Endodermal cell (in vitro differentiated cells): ENCODE measurements around the gene NCAM2. TPM values are rescaled to one million over a fixed set of nuclear protein-coding genes. Genes with fewer than 3 reads are reported as not detected.

Experiments used
- DNase-seq: peaks from one replicate; pipeline ENCODE4 v3.0.0-alpha.2; 2017
- H3K27ac ChIP-seq: 2 replicates; pipeline ENCODE4 v1.5.1; 2013; ENCODE audit warnings: mild to moderate bottlenecking, low read depth, low read length, moderate library complexity
- H3K27me3 ChIP-seq: 2 replicates; pipeline ENCODE4 v1.6.1; 2013; ENCODE audit warnings: mild to moderate bottlenecking, low read length, moderate library complexity; ENCODE audit not compliant: insufficient read depth, control insufficient read depth, poor library complexity, severe bottlenecking
- H3K36me3 ChIP-seq: 2 replicates; pipeline ENCODE4 v1.7.0; 2013; ENCODE audit warnings: mild to moderate bottlenecking, low read length, moderate library complexity; ENCODE audit not compliant: control insufficient read depth, insufficient read depth
- H3K4me1 ChIP-seq: one replicate; pipeline ENCODE4 v1.7.0; 2013; ENCODE audit warnings: low read length; ENCODE audit not compliant: control insufficient read depth, insufficient read depth
- H3K4me3 ChIP-seq: 2 replicates; pipeline ENCODE4 v1.5.1; 2013; ENCODE audit warnings: mild to moderate bottlenecking, low read length, moderate library complexity
- H3K9ac ChIP-seq: 2 replicates; pipeline ENCODE4 v1.6.1; 2013; ENCODE audit warnings: mild to moderate bottlenecking, low read length, moderate library complexity; ENCODE audit not compliant: poor library complexity, severe bottlenecking; ENCODE audit errors: extremely low read depth
- H3K9me3 ChIP-seq: 2 replicates; pipeline ENCODE4 v1.6.1; 2013; ENCODE audit warnings: mild to moderate bottlenecking, low read length, moderate library complexity; ENCODE audit not compliant: control insufficient read depth
- H3K27ac Mint-ChIP-seq: 2 replicates; pipeline ENCODE4 v1.8.0; 2020; ENCODE audit warnings: mixed read lengths
- H3K27me3 Mint-ChIP-seq: 2 replicates; pipeline ENCODE4 v1.8.0; 2021; ENCODE audit warnings: mild to moderate bottlenecking, mixed read lengths; ENCODE audit not compliant: insufficient read depth
- H3K36me3 Mint-ChIP-seq: 2 replicates; pipeline ENCODE4 v1.8.0; 2020; ENCODE audit warnings: low read depth, mixed read lengths
- H3K4me1 Mint-ChIP-seq: 2 replicates; pipeline ENCODE4 v1.8.0; 2020; ENCODE audit warnings: mixed read lengths
- H3K4me3 Mint-ChIP-seq: 2 replicates; pipeline ENCODE4 v1.8.0; 2020; ENCODE audit warnings: mild to moderate bottlenecking, moderate library complexity, mixed read lengths
- H3K9me3 Mint-ChIP-seq: 2 replicates; pipeline ENCODE4 v1.8.0; 2020; ENCODE audit warnings: mild to moderate bottlenecking, mixed read lengths
- CTCF ChIP-seq: fragments of 200-600 bp; sonication (generic); conservative IDR thresholded peaks from 2 replicates; pipeline ENCODE4 v1.5.0; 2021; ENCODE audit warnings: antibody characterized with exemption, mild to moderate bottlenecking
- WGBS, 2 experiments: methylation state at CpG; one replicate each; pipeline versions ENCODE4 v1.1.5 to v1.1.7; 2013; ENCODE audit warnings: missing lambda C conversion rate in 2 of 2, mixed read lengths in 1 of 2; ENCODE audit not compliant: insufficient coverage in 1 of 2, insufficient read length in 1 of 2; 5-methylcytosine and 5-hydroxymethylcytosine counted together
- total RNA-seq, 2 donors: library from RNA; stranded (reverse); fragmentation: NEBNext Ultra II Directional in 1 of 2; extraction: Animal tissue kit (Norgen Biotek cat#: 25700) in 1 of 2; gene quantifications; 2 replicates in 1 of 2; 3 replicates in 1 of 2; pipeline ENCODE4 v1.2.1, GENCODE V29; 2021

The NCAM2 gene
- total RNA-seq, 2 donors from 2014 or later = 0.46 to 0.69 TPM

GRCh38 chr21:21187579-21187978 is 189.4 kb downstream of the NCAM2 start:
- Histone ChIP-seq H3K36me3 (no peaks in the 10 kb centered on the region), H3K9me3 (no peaks in the 10 kb centered on the region), H3K27me3 (no peaks in the 10 kb centered on the region), H3K27ac (no peak overlapping the region), H3K4me1 (no peaks in the 10 kb centered on the region), H3K9ac (no peak overlapping the region), H3K4me3 (no peak overlapping the region)
- 88% methylated on average over 2 of the region's 2 CpGs; no CpG with 5 or more reads in 1 of the 2 experiments for WGBS, 2 experiments
- TF ChIP-seq CTCF = no peak
- no peak overlapping the region for H3K27ac Mint-ChIP-seq
- no peak overlapping the region for H3K4me3 Mint-ChIP-seq
- no peaks in the 10 kb centered on the region for H3K9me3 Mint-ChIP-seq
- DNase-seq = no peak
- H3K27me3 Mint-ChIP-seq = no peaks in the 10 kb centered on the region
- no peaks in the 10 kb centered on the region for H3K36me3 Mint-ChIP-seq
- H3K4me1 Mint-ChIP-seq = no peaks in the 10 kb centered on the region

- WGBS, 2 experiments = 86 to 100% methylated on average over 1 to 2 of the region's 2 CpGs
- Mint-ChIP-seq H3K27me3 (no peaks in the 10 kb centered on the region), H3K36me3 (no peaks in the 10 kb centered on the region), H3K9me3 (no peaks in the 10 kb centered on the region), H3K4me1 (no peaks in the 10 kb centered on the region), H3K27ac (no peak overlapping the region), H3K4me3 (no peak overlapping the region)
- Histone ChIP-seq H3K9ac (no peak overlapping the region), H3K4me1 (no peaks in the 10 kb centered on the region), H3K9me3 (no peaks in the 10 kb centered on the region), H3K27ac (no peak overlapping the region), H3K27me3 (no peaks in the 10 kb centered on the region), H3K36me3 (no peaks in the 10 kb centered on the region), H3K4me3 (no peak overlapping the region)
- no peak for TF ChIP-seq CTCF
- DNase-seq = no peak
Observed at GRCh38 chr21:21188513-21189195, 190.4 kb downstream of the NCAM2 start.

GRCh38 chr21:21195417-21195943 is 197.3 kb downstream of the NCAM2 start:
- Mint-ChIP-seq H3K4me3 (no peak overlapping the region), H3K9me3 (no peaks in the 10 kb centered on the region), H3K4me1 (no peaks in the 10 kb centered on the region), H3K27me3 (no peaks in the 10 kb centered on the region), H3K36me3 (no peaks in the 10 kb centered on the region), H3K27ac (no peak overlapping the region)
- Histone ChIP-seq H3K27me3 (no peaks in the 10 kb centered on the region), H3K9me3 (no peaks in the 10 kb centered on the region), H3K4me3 (no peak overlapping the region), H3K9ac (no peak overlapping the region), H3K4me1 (no peaks in the 10 kb centered on the region), H3K36me3 (no peaks in the 10 kb centered on the region), H3K27ac (no peak overlapping the region)
- no peak for DNase-seq
- no peak for TF ChIP-seq CTCF
- 95 to 100% methylated on average over 1 of the region's 1 CpG for WGBS, 2 experiments
